ENCODE data around the gene COL9A1.

Gene COL9A1

GRCh38 chr6:70168681-70169377 is 134.1 kb downstream of the COL9A1 start:
- no peak for DNase-seq

All from fibroblast of skin of right quadriceps (primary cell).